Measurements from ENCODE around the gene ZNF292. TPM values are rescaled to one million over a fixed set of nuclear protein-coding genes. Genes with fewer than 3 reads are reported as not detected.
"Not testable (repeated sequence)": the region's sequence is repeated elsewhere in the genome, so short reads cannot be mapped to it uniquely, and the experiment has no call there.

The ZNF292 gene
- total RNA-seq, 2 experiments from 2014 or later: 81.5 to 82.5 TPM

GRCh38 chr6:87297119-87297518 is 141.8 kb downstream of the ZNF292 start:
- no peak for TF ChIP-seq CTCF (IDR thresholded peaks at IDR 0.05)
- no peaks in the 10 kb centered on the region for H3K36me3 ChIP-seq (ENCODE audit: insufficient read depth, low read length)
- H3K4me1 ChIP-seq (ENCODE audit: insufficient read depth, low read length): no peaks in the 10 kb centered on the region
- peaks cover 0 to 4% of the 10 kb centered on the region in 2 experiments for H3K9me3 ChIP-seq (ENCODE audit: control insufficient read depth in 1 of 2, insufficient read depth in 1 of 2, low read length in 2 of 2)
- Mint-ChIP-seq H3K9me3 (no peaks in the 10 kb centered on the region), H3K36me3 (ENCODE audit: low read depth) (no peaks in the 10 kb centered on the region), H3K4me3 (no peak overlapping the region), H3K27ac (no peak overlapping the region), H3K4me1 (ENCODE audit: low read depth) (no peaks in the 10 kb centered on the region), H3K27me3 (peaks cover 66% of the 10 kb centered on the region)
- intact Hi-C loops (cut with DNase I, micrococcal nuclease): no loop called here
- DNase-seq (no peak), ATAC-seq (ENCODE audit: poor library complexity) (no peak)
- peaks cover 5 to 19% of the 10 kb centered on the region in 2 experiments for H3K27me3 ChIP-seq (ENCODE audit: control insufficient read depth in 1 of 2, insufficient read depth in 2 of 2, low read length in 2 of 2)
- POLR2A ChIA-PET: no interaction called here
- CTCF ChIA-PET: no interaction called here
- H3K4me3 ChIP-seq (ENCODE audit: low read length): no peak overlapping the region
- no peak overlapping the region for H3K27ac ChIP-seq (ENCODE audit: low read depth in 1 of 2, low read length in 2 of 2)

DNA sequence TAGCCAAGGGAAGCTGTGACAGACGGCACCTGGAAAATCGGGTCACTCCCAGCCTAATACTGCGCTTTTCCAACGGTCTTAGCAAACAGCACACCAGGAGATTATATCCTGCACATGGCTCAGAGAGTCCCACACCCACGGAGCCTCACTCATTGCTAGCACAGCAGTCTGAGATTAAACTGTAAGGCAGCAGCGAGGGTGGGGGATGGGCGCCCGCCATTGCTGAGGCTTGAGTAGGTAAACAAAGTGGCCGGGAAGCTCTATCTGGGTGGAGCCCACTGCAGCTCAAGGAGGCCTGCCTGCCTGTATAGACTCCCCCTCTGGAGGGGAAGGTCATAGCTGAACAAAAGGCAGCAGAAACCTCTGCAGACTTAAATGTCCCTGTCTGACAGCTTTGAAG is 145.9 kb downstream of the ZNF292 start:
- H3K27me3 Mint-ChIP-seq: peaks cover 56% of the 10 kb centered on the region
- H3K27ac Mint-ChIP-seq; POLR2A ChIA-PET; H3K36me3 ChIP-seq (ENCODE audit: insufficient read depth, low read length); ATAC-seq (ENCODE audit: poor library complexity); H3K9me3 Mint-ChIP-seq; H3K36me3 Mint-ChIP-seq (ENCODE audit: low read depth); H3K27ac ChIP-seq (ENCODE audit: low read depth in 1 of 2, low read length in 2 of 2); H3K4me3 ChIP-seq (ENCODE audit: low read length); DNase-seq; H3K9me3 ChIP-seq (ENCODE audit: control insufficient read depth in 1 of 2, insufficient read depth in 1 of 2, low read length in 2 of 2); H3K4me1 ChIP-seq (ENCODE audit: insufficient read depth, low read length); H3K4me3 Mint-ChIP-seq; CTCF ChIA-PET; H3K4me1 Mint-ChIP-seq (ENCODE audit: low read depth); intact Hi-C loops (cut with DNase I, micrococcal nuclease): not testable (repeated sequence)
- H3K27me3 ChIP-seq (ENCODE audit: control insufficient read depth in 1 of 2, insufficient read depth in 2 of 2, low read length in 2 of 2): peaks cover 3 to 11% of the 10 kb centered on the region in 2 experiments

- Histone ChIP-seq H3K27ac (ENCODE audit: low read depth in 1 of 2, low read length in 2 of 2) (no peak overlapping the region), H3K27me3 (ENCODE audit: control insufficient read depth in 1 of 2, insufficient read depth in 2 of 2, low read length in 2 of 2) (no peaks in the 10 kb centered on the region), H3K36me3 (ENCODE audit: insufficient read depth, low read length) (no peaks in the 10 kb centered on the region), H3K4me3 (ENCODE audit: low read length) (no peak overlapping the region), H3K9me3 (ENCODE audit: control insufficient read depth in 1 of 2, insufficient read depth in 1 of 2, low read length in 2 of 2) (no peaks in the 10 kb centered on the region), H3K4me1 (ENCODE audit: insufficient read depth, low read length) (no peaks in the 10 kb centered on the region)
- H3K9me3 Mint-ChIP-seq: no peaks in the 10 kb centered on the region
- no peak for TF ChIP-seq CTCF (IDR thresholded peaks at IDR 0.05)
- H3K27ac Mint-ChIP-seq: no peak overlapping the region
- POLR2A ChIA-PET: no interaction called here
- CTCF ChIA-PET: interaction anchor here (1.1 kb wide), 1 partner anchor 31 kb away, joined by 3 read pairs; no protein-coding TSS in a partner anchor
- H3K4me3 Mint-ChIP-seq: no peak overlapping the region
- DNase-seq (no peak), ATAC-seq (ENCODE audit: poor library complexity) (no peak)
- no peaks in the 10 kb centered on the region for H3K36me3 Mint-ChIP-seq (ENCODE audit: low read depth)
- no peaks in the 10 kb centered on the region for H3K4me1 Mint-ChIP-seq (ENCODE audit: low read depth)
- intact Hi-C loops (cut with DNase I, micrococcal nuclease): no loop called here
- H3K27me3 Mint-ChIP-seq: peaks cover 21% of the 10 kb centered on the region
Observed at GRCh38 chr6:87308970-87309369, 153.6 kb downstream of the ZNF292 start.

GRCh38 chr6:87312860-87313259 is 157.5 kb downstream of the ZNF292 start:
- Histone ChIP-seq H3K4me3 (ENCODE audit: low read length) (no peak overlapping the region), H3K27me3 (ENCODE audit: control insufficient read depth in 1 of 2, insufficient read depth in 2 of 2, low read length in 2 of 2) (peaks cover 0 to 5% of the 10 kb centered on the region in 2 experiments), H3K36me3 (ENCODE audit: insufficient read depth, low read length) (no peaks in the 10 kb centered on the region), H3K9me3 (ENCODE audit: control insufficient read depth in 1 of 2, insufficient read depth in 1 of 2, low read length in 2 of 2) (no peaks in the 10 kb centered on the region), H3K27ac (ENCODE audit: low read depth in 1 of 2, low read length in 2 of 2) (no peak overlapping the region), H3K4me1 (ENCODE audit: insufficient read depth, low read length) (no peaks in the 10 kb centered on the region)
- ATAC-seq (ENCODE audit: poor library complexity) (no peak), DNase-seq (no peak)
- Mint-ChIP-seq H3K36me3 (ENCODE audit: low read depth) (no peaks in the 10 kb centered on the region), H3K27ac (no peak overlapping the region), H3K4me1 (ENCODE audit: low read depth) (no peaks in the 10 kb centered on the region), H3K27me3 (peaks cover 31% of the 10 kb centered on the region), H3K9me3 (no peaks in the 10 kb centered on the region), H3K4me3 (no peak overlapping the region)
- TF ChIP-seq CTCF (IDR thresholded peaks at IDR 0.05): no peak
- CTCF ChIA-PET: no interaction called here
- intact Hi-C loops (cut with DNase I, micrococcal nuclease): no loop called here
- POLR2A ChIA-PET: no interaction called here
